PFSK-1 (cell line): ENCODE data around the gene GNL1.
A peak's percentile ranks its signal among the peaks of the same experiment; 100 is the strongest.

Source experiments
- FOXP2 ChIP-seq: optimal IDR thresholded peaks from 2 replicates; pipeline ENCODE3; 2011; ENCODE audit warnings: borderline replicate concordance, control low read depth, inconsistent platforms; ENCODE audit not compliant: insufficient read depth; ENCODE audit errors: extremely low read length, extremely low read depth
- POLR2AphosphoS5 ChIP-seq: IDR thresholded peaks from 2 replicates; pipeline ENCODE4 v1.6.1; 2012; ENCODE audit warnings: low read depth, mild to moderate bottlenecking, control low read depth, low read length, moderate library complexity
- SIN3A ChIP-seq: IDR thresholded peaks from 2 replicates; pipeline ENCODE4 v1.6.1; 2012; ENCODE audit warnings: mild to moderate bottlenecking, low read length, moderate library complexity, borderline replicate concordance; ENCODE audit not compliant: insufficient read depth
- TAF1 ChIP-seq: IDR thresholded peaks from 2 replicates; pipeline ENCODE4 v1.6.1; 2012; ENCODE audit warnings: low read length, control low read depth, borderline replicate concordance; ENCODE audit not compliant: insufficient read depth
- TF ChIP-seq, protein P1 (sequence below), 2 experiments: IDR thresholded peaks; 2 replicates each; pipeline versions ENCODE4 v1.6.1 to v1.8.0; 2011 to 2012; ENCODE audit warnings: low read depth in 2 of 2, low read length in 2 of 2, control low read depth in 1 of 2, inconsistent platforms in 1 of 2, mild to moderate bottlenecking in 1 of 2, moderate library complexity in 1 of 2; ENCODE audit not compliant: insufficient read depth in 1 of 2

The GNL1 gene

GRCh38 chr6:30590509-30590908, 34.2 kb upstream of the GNL1 start:
- TF ChIP-seq, protein P1, sequence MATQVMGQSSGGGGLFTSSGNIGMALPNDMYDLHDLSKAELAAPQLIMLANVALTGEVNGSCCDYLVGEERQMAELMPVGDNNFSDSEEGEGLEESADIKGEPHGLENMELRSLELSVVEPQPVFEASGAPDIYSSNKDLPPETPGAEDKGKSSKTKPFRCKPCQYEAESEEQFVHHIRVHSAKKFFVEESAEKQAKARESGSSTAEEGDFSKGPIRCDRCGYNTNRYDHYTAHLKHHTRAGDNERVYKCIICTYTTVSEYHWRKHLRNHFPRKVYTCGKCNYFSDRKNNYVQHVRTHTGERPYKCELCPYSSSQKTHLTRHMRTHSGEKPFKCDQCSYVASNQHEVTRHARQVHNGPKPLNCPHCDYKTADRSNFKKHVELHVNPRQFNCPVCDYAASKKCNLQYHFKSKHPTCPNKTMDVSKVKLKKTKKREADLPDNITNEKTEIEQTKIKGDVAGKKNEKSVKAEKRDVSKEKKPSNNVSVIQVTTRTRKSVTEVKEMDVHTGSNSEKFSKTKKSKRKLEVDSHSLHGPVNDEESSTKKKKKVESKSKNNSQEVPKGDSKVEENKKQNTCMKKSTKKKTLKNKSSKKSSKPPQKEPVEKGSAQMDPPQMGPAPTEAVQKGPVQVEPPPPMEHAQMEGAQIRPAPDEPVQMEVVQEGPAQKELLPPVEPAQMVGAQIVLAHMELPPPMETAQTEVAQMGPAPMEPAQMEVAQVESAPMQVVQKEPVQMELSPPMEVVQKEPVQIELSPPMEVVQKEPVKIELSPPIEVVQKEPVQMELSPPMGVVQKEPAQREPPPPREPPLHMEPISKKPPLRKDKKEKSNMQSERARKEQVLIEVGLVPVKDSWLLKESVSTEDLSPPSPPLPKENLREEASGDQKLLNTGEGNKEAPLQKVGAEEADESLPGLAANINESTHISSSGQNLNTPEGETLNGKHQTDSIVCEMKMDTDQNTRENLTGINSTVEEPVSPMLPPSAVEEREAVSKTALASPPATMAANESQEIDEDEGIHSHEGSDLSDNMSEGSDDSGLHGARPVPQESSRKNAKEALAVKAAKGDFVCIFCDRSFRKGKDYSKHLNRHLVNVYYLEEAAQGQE (IDR thresholded peaks at IDR 0.05; ENCODE audit: insufficient read depth in 1 of 2, low read depth in 2 of 2, low read length in 2 of 2): no peak
- TF ChIP-seq TAF1: no peak
- TF ChIP-seq SIN3A: no peak
- TF ChIP-seq POLR2AphosphoS5: 0 out of 2 replicates have a peak, but pooled peaks have one; percentile 27

DNA sequence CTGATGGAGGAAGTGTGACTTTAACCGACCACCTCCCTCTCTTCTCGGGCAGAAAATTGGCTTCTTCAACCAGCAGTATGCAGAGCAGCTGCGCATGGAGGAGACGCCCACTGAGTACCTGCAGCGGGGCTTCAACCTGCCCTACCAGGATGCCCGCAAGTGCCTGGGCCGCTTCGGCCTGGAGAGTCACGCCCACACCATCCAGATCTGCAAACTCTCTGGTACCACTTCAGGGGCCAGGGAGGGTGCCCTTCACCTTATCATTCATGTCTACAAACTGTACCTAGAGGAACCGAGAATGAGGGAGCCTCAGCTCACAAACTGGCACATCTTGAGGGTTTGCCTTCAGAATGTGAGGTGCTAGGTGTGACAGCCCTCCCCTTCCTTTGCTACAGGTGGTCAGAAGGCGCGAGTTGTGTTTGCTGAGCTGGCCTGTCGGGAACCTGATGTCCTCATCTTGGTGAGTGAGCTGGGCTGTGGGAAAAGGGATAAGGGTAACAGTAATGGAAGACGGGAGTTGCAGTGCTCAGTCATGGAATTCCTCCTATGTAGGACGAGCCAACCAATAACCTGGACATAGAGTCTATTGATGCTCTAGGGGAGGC, 33.6 kb upstream of the GNL1 start:
- TF ChIP-seq TAF1 (no peak), FOXP2 (no peak), SIN3A (no peak), POLR2AphosphoS5 (no peak)
- TF ChIP-seq, protein P1 (IDR thresholded peaks at IDR 0.05; ENCODE audit: insufficient read depth in 1 of 2, low read depth in 2 of 2, low read length in 2 of 2): no peak

GRCh38 chr6:30583921-30584320, 27.6 kb upstream of the GNL1 start:
- TF ChIP-seq POLR2AphosphoS5: no peak
- TF ChIP-seq FOXP2: no peak
- TF ChIP-seq TAF1: no peak
- TF ChIP-seq, protein P1 (IDR thresholded peaks at IDR 0.05; ENCODE audit: insufficient read depth in 1 of 2, low read depth in 2 of 2, low read length in 2 of 2): no peak
- no peak for TF ChIP-seq SIN3A

GRCh38 chr6:30578051-30578450, 21.8 kb upstream of the GNL1 start:
- TF ChIP-seq TAF1 (no peak), SIN3A (no peak), FOXP2 (no peak), POLR2AphosphoS5 (no peak)
- TF ChIP-seq, protein P1 (IDR thresholded peaks at IDR 0.05; ENCODE audit: insufficient read depth in 1 of 2, low read depth in 2 of 2, low read length in 2 of 2): no peak

DNA sequence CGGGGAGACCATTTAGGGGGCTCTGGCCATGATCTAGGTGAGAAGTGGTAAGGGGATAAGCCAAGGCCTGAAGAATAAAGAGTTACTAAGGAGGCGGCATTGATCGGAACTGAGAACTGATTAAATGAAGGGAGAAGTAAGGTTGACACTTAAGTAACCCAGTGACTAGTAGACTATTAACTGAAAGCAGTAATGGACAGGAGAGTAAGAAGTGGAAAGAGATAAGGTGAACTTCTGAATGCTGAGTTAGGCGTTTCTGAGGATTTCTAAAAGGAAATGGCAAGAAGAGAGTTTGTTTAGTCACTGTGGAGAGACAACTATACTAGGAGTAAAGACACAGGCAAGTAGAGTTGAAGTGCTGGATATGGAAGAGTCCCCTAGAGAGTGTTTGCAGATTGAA, 16.8 kb upstream of the GNL1 start:
- TF ChIP-seq, protein P1 (IDR thresholded peaks at IDR 0.05; ENCODE audit: insufficient read depth in 1 of 2, low read depth in 2 of 2, low read length in 2 of 2): no peak
- TF ChIP-seq TAF1 (no peak), FOXP2 (no peak), SIN3A (no peak), POLR2AphosphoS5 (no peak)
